Stimulated activated CD4-positive, alpha-beta T cell treated with anti-CD3 and anti-CD28 coated beads, Interleukin-2, amount 100 ng/mL, for 4 hours (primary cell): ENCODE results near the gene MAP2K6.
"Not testable (repeated sequence)": the region's sequence is repeated elsewhere in the genome, so short reads cannot be mapped to it uniquely, and the experiment has no call there.

Source experiments
- DNase-seq: peaks from one replicate; pipeline ENCODE4 v3.0.0-alpha.2; 2020; ENCODE audit warnings: low read depth

The MAP2K6 gene

GRCh38 chr17:69457603-69458002 lies 43.1 kb downstream of the MAP2K6 start:
- DNase-seq: no peak

DNA sequence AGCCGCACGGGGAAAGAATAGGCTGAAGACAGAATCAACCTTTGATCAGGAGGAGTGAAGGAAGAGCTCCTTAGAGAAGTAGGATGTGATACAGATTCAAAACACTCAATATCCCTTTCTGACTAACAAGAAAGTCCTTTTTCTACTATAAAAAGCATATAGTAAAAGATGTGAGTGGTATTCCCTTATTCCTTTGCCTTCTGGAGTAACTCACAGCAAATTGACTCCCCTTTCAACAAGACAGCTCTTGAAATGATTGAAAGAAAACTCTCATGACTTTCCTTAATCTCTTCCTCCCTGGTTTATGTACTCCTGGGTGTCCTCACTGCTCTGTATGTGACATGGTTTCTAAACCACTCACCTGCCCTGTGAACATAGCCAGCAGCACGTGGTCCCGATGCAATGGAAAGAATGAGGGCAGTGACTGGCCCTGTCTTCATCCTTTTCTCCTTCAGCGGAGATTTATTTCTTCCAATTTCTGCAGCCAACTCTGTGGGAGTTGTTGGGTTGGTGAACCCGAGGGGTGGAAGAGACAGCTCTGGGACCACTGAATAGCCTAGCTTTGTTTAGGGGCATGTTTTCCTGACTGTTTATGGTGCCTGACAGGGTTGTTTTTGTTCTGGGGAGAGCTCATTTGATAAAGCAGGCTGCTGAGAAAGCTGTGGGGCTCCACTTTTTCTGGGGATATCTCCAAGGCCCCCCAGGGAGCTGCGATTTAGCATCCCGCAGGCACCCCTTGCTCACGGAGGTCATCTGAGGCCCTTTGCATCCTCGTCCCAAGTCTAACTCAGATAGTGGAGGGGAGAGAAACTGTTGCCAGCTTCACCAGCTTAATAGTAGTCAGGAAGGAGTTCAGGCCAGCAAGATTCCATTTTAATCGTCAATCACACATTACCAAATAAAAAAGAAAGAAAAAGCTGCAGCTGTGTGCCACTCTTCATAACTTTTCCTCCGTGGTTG lies 46.7 kb downstream of the MAP2K6 start:
- DNase-seq: no peak

- no peak for DNase-seq
Measured at GRCh38 chr17:69461951-69462369, 47.5 kb downstream of the MAP2K6 start.

DNA sequence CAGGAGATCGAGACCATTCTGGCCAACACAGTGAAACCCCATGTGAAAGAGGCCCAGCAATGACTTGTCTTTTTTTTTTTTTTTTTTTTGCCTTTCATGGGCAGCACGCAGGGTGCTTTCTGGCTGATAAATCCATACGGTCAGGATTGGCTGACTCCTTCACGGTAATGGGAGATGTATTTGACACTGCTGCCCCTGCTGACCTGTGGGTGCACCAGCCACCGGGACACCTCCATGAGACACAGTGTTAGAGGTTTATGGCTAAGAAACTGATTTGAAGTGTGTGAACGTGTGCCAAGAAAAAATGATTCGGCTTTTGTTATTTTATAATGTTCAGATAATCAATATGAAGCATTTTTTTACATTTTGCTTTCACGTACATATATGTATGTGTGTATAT lies 48.4 kb downstream of the MAP2K6 start:
- DNase-seq: no peak

GRCh38 chr17:69466451-69466850 lies 52.0 kb downstream of the MAP2K6 start:
- no peak for DNase-seq

- DNase-seq: no peak
Measured at GRCh38 chr17:69466905-69467667, 52.6 kb downstream of the MAP2K6 start.

- DNase-seq: no peak
Measured at GRCh38 chr17:69468207-69468606, 53.7 kb downstream of the MAP2K6 start.

DNA sequence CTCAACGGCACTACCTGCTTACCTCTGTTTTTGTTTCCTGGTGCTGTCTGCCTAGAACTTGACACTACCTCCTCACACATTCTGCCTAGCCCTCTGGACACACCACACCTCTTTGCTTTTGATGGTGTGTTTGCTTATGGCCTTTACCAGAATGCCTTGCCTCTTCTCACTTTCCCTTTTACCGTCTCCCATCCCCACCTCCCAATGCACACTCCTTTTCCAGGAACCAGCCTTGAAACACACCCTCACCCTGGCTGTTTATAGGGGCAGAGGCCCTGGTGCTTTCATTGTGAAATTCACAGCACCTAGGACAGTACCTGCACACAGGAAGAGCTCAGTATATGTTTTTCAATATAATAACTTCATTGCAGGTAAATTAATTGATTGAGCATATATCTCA lies 56.2 kb downstream of the MAP2K6 start:
- DNase-seq: no peak

GRCh38 chr17:69471406-69471805 lies 56.9 kb downstream of the MAP2K6 start:
- DNase-seq: no peak

GRCh38 chr17:69473841-69474831 lies 59.6 kb downstream of the MAP2K6 start:
- DNase-seq: no peak

DNA sequence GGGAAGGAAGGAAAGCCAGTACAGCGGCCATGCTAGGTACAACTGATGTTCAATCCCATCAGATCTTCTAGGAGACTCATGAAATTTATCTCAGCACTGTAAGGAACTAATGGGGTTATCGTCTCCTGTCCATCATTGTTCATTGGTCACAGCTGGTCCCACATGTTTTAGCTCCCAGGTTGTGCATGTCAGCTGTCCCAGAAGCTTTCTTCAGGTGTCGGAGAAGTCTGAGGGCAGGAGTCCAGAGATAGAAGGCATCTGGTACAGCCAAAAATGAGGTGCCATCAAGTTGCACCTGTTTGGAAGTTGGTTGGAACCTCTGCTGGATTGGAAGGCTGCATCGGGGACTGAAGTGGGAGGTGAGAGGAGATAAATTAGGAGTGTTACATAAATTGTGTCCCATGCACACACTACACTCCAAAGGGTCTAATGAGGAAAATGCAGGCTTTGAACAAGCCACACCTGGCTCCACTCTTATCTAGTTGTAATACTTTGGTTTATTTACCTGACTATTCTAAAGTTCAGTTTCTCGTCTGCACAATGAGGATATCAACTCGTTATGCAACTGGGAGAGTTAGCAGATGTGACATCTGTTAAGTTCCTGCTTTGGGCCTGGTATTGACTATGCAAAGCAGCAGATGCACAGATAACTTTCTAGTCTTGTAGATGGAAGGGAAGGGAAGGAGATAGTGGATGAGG lies 62.9 kb downstream of the MAP2K6 start:
- no peak for DNase-seq

GRCh38 chr17:69477903-69478266 lies 63.4 kb downstream of the MAP2K6 start:
- DNase-seq: no peak

DNA sequence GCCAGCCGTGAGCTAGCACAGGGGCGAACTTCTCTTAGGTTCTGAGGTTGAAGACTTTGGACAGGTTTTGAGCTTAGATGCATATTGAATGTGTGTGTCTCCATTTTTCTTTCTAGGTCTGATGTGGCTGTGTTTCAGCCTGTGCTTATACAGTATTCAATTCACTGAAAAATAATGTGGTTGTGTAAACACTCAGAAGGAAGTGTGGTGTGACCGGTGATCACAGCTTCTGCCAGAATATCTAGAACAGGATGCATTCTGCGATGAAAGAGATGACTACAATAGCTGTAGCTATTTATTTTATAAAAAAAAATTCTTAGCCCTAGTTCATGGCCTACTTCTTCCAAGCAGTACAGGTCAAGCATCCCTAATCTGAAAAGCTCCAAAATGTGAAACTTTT lies 64.4 kb downstream of the MAP2K6 start:
- no peak for DNase-seq

GRCh38 chr17:69479756-69480155 lies 65.3 kb downstream of the MAP2K6 start:
- DNase-seq: not testable (repeated sequence)

DNA sequence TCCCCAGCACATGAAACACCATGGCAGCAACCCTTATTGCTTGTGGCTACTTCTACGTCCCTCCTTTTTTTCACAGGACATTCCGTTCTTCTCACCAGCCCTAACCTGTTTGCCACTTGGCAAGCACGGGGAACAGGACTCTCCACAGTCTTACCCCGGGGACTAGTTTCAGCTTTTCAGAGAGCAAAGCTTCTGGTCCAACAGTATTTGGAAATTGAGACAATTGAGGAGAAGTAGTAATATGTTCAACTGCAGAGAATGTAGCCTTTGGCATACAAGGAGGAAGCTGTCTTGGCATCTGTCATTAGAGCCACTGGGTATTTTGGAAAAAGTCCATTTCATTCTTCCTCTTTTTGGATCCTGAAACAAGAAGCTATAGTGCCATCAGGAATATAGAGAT lies 65.7 kb downstream of the MAP2K6 start:
- no peak for DNase-seq

DNA sequence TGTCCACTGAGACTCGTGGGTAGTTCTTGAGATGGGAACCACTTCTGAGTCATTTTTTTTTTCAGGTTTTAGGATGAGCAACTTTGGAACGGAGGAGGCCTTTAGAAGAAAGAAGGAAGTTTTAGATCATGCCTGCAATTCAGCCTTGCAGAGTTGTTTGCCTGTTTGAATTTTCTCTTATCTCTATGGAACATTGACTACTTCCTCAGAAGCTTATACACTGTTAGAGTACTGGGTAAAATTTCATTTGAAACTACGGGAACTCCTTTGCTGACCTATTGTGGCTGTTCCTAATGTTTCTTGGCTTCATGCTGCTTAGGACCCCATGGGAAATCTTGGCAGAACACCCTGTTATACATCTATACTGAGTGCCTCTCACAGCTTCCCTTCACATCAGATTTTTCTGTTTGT lies 70.8 kb downstream of the MAP2K6 start:
- DNase-seq: no peak

DNA sequence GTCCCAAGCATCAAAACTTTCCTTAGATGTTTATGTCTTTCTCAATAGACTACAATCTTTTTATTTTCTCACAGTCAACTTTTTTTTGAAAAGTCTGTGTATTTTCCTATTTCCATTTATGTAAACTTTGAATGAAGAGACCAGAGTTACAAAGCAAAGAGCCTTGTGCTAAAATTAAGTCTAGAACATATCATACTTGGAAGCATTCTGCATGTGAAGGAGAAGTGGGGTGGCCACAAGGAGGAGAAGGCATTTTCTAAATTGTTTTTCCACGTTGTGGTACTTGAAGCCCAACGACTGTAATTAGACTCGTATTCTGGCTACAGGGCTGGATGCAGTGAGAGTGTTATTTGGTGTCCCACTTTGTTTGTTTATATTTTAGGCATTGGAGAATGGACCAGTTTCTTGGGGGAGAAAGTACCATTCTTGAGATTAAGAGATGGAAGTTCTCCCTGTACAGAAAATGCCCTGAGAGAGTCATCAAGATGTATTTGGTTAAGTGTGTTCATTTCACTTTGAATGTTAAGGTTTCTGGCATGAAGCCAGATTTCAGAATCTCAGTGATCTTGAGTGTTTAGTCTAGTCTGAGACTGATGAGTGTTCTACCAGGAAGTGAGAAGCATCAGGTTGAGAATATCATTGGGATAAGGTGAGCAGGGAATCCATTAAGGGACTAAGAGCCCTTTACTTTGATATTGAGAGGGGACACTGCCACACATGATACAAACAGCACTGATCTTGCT lies 71.6 kb downstream of the MAP2K6 start:
- DNase-seq: no peak

DNA sequence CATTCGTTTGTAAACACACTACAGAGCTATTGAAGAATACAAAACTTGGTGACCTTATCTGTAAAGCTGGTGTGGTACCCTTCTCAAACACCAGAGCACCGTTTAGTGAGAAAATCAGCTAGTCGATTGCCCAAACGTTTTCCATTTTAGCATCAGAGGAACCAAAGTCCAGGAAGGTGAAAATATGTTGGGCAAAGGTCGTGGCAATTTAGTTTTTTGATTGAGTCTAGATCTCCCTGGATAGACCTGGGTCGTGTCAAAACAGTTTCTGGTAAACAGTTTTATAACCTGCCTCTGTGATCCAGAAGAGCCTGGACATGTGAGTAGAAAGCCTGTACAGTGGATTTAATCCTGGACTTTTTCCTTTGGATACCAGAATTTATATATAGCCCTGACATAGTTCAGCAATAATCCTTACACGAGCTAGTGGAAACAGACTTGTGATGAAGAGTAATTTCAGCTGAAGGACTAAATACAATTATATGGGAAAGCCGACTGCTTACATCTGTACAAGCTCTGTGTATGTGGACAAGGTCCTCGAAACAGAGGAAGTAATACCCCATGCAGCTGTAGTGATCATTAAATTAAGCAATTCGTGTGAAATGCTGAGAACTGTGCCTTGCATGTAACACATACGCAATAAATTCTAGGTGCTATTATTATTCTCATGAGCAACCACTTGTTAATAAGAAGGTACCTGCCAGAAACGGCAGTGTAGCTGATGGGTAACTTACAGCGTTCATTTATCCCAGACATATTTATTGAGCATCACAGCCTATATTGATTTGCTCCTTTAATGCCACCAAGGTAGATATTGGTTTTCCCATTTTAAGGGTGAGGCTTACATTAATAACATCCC lies 72.5 kb downstream of the MAP2K6 start:
- DNase-seq: no peak

DNA sequence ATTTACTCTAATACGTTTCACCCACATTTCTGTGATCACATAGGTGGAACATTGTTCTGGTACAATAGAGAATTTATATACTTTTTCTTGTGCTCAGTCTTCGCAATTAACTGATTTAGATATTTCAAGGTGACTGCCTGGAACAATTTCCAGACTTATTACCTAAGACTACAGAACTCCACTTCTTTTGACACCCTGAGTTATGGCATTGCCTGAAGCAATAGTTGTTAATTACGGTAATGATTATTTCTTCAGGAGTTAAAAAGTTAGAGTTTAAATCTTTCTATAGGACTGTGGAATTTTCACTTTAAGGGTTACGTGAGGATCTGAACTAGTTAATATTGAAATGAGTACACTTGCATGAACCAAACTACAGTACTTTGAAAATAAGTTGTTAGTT lies 74.8 kb downstream of the MAP2K6 start:
- DNase-seq: no peak
